Panc1 (cell line): Measurements from ENCODE around the gene NOP56. TPM values are rescaled to one million over a fixed set of nuclear protein-coding genes. Genes with fewer than 3 reads are reported as not detected.

ENCODE experiments used
- ATAC-seq: fragments of 200-7000 bp; cut with Tn5 transposase; 2 replicates; pipeline ENCODE4 v1.9.1; 2020; ENCODE audit warnings: mild to moderate bottlenecking, moderate library complexity
- BruUV-seq: library from RNA; stranded (reverse); fragments of 400-500 nt; replicated peaks from 2 replicates; lab custom pipeline; 2021; lab: Mats Ljungman, UMichigan
- CTCF ChIA-PET: fragments of 300-600 bp; sonication (Branson Sonifier 250); formaldehyde crosslinking; loops from one replicate; lab custom pipeline; 2022; ENCODE audit warnings: antibody characterized with exemption; lab: Charles Lee
- POLR2A ChIA-PET: fragments of 300-600 bp; sonication (Branson Sonifier 250); formaldehyde crosslinking; loops from one replicate; lab custom pipeline; 2022; ENCODE audit warnings: antibody characterized with exemption; lab: Charles Lee
- DNase-seq: peaks from one replicate; pipeline ENCODE4 v3.0.0-alpha.2; 2010; ENCODE audit warnings: low read depth, low spot score
- H3K27ac ChIP-seq: 2 replicates; pipeline ENCODE4 v1.5.1; 2011; ENCODE audit warnings: mild to moderate bottlenecking, low read length, inconsistent platforms
- H3K27me3 ChIP-seq: fragments of 200-500 bp; sonication (Bioruptor generic); 2 replicates; pipeline ENCODE4 v1.6.0; 2014; ENCODE audit warnings: low read length, inconsistent platforms; ENCODE audit not compliant: control insufficient read depth, insufficient read depth
- H3K36me3 ChIP-seq: fragments of 200-500 bp; sonication (Bioruptor generic); 2 replicates; pipeline ENCODE4 v1.5.1; 2014; ENCODE audit warnings: inconsistent platforms, mild to moderate bottlenecking, low read length, moderate library complexity; ENCODE audit not compliant: control insufficient read depth, insufficient read depth
- H3K4me1 ChIP-seq: 2 replicates; pipeline ENCODE4 v1.5.1; 2011; ENCODE audit warnings: inconsistent platforms, mild to moderate bottlenecking, low read length, moderate library complexity; ENCODE audit not compliant: control insufficient read depth, insufficient read depth
- H3K4me3 ChIP-seq, 2 experiments: 2 replicates each; pipeline ENCODE4 v1.5.1; 2011 to 2012; ENCODE audit warnings: low read depth in 2 of 2, low read length in 2 of 2, mild to moderate bottlenecking in 2 of 2, inconsistent platforms in 1 of 2, moderate library complexity in 1 of 2
- H3K9me3 ChIP-seq: fragments of 200-500 bp; sonication (Bioruptor generic); 2 replicates; pipeline ENCODE4 v1.5.1; 2014; ENCODE audit warnings: low read depth, mild to moderate bottlenecking, inconsistent platforms, low read length, moderate library complexity; ENCODE audit not compliant: control insufficient read depth, insufficient read depth
- CTCF ChIP-seq: fragments of 450-650 bp; IDR thresholded peaks from 2 replicates; pipeline ENCODE4 v1.5.1; 2017; ENCODE audit warnings: mild to moderate bottlenecking
- POLR2AphosphoS5 ChIP-seq: IDR thresholded peaks from 2 replicates; pipeline ENCODE4 v1.6.1; 2012; ENCODE audit warnings: mild to moderate bottlenecking, low read depth, low read length, moderate library complexity
- REST ChIP-seq, 2 experiments: IDR thresholded peaks; 2 replicates each; pipeline ENCODE4 v1.6.1; 2011 to 2012; ENCODE audit warnings: low read depth in 2 of 2, control low read depth in 1 of 2, low read length in 1 of 2, mild to moderate bottlenecking in 1 of 2, moderate library complexity in 1 of 2; ENCODE audit not compliant: insufficient read depth in 1 of 2
- SIN3A ChIP-seq: IDR thresholded peaks from 2 replicates; pipeline ENCODE4 v1.6.1; 2012; ENCODE audit warnings: low read depth, mild to moderate bottlenecking, low read length, moderate library complexity, borderline replicate concordance; ENCODE audit not compliant: insufficient read depth
- TCF7L2 ChIP-seq: IDR thresholded peaks from 2 replicates; pipeline ENCODE4 v1.6.1; 2011; ENCODE audit warnings: mild to moderate bottlenecking, low read depth, low read length, inconsistent platforms
- in situ Hi-C: cut with HindIII; loops from 2 replicates; pipeline ENCODE4 v1.10.0; 2016; ENCODE audit warnings: low sequenced_read_pairs, low pct_unique_long_range_greater_than_20kb
- intact Hi-C: fragments of 100-400 bp; cut with micrococcal nuclease; formaldehyde crosslinking; loops from one replicate; pipeline ENCODE4 v1.10.0; 2022; ENCODE audit not compliant: unreplicated experiment
- total RNA-seq: library from RNA; stranded (reverse); gene quantifications from one replicate; pipeline ENCODE4 v1.2.1, GENCODE V29; 2021; ENCODE audit not compliant: unreplicated experiment

NOP56 gene
- total RNA-seq, 1 experiment from 2014 or later: 354 TPM

- H3K36me3 ChIP-seq: no peaks in the 10 kb centered on the region
- no peaks in the 10 kb centered on the region for H3K27me3 ChIP-seq
- DNase-seq (no peak), ATAC-seq (no peak)
- no peak overlapping the region for H3K27ac ChIP-seq
- no TSS peak for BruUV-seq
- no peak for TF ChIP-seq POLR2AphosphoS5
- TF ChIP-seq CTCF: no peak
- TF ChIP-seq SIN3A: no peak
- no peak for TF ChIP-seq REST (IDR thresholded peaks at IDR 0.05; ENCODE audit: insufficient read depth in 1 of 2, low read depth in 2 of 2, low read length in 1 of 2)
- TF ChIP-seq TCF7L2: no peak
- H3K4me1 ChIP-seq: no peaks in the 10 kb centered on the region
- H3K9me3 ChIP-seq: no peaks in the 10 kb centered on the region
- in situ Hi-C loops: no loop called here
- intact Hi-C loops: no loop called here
- ChIA-PET CTCF (no interaction called here), POLR2A (no interaction called here)
- H3K4me3 ChIP-seq: no peak overlapping the region
Observed at GRCh38 chr20:2603816-2604505, 48.5 kb upstream of the NOP56 start.

GRCh38 chr20:2604506-2604835 is 48.0 kb upstream of the NOP56 start:
- TF ChIP-seq CTCF: no peak
- no peak for TF ChIP-seq SIN3A
- POLR2A ChIA-PET: no interaction called here
- BruUV-seq: no TSS peak
- intact Hi-C loops: no loop called here
- H3K27ac ChIP-seq: no peak overlapping the region
- ATAC-seq: no peak
- H3K27me3 ChIP-seq: no peaks in the 10 kb centered on the region
- H3K4me1 ChIP-seq: no peaks in the 10 kb centered on the region
- DNase-seq: no peak
- H3K4me3 ChIP-seq: no peak overlapping the region
- in situ Hi-C loops: no loop called here
- CTCF ChIA-PET: no interaction called here
- no peaks in the 10 kb centered on the region for H3K36me3 ChIP-seq
- no peaks in the 10 kb centered on the region for H3K9me3 ChIP-seq
